ENCODE results near the gene USP36.

USP36 gene

GRCh38 chr17:78812855-78813254, 27.8 kb downstream of the USP36 start:
- POLR2A ChIA-PET = no interaction called here
- TF ChIP-seq CTCF (IDR thresholded peaks at IDR 0.05; ENCODE audit: control extremely low read depth, extremely low read depth, low read depth, missing control alignments) = no peak
- CTCF ChIA-PET = no interaction called here
- DNase-seq (ENCODE audit: extremely low spot score) = no peak

GRCh38 chr17:78808163-78808562, 32.5 kb downstream of the USP36 start:
- CTCF ChIA-PET = no interaction called here
- no peak for DNase-seq (ENCODE audit: extremely low spot score)
- no peak for TF ChIP-seq CTCF (IDR thresholded peaks at IDR 0.05; ENCODE audit: control extremely low read depth, extremely low read depth, low read depth, missing control alignments)
- POLR2A ChIA-PET = no interaction called here

GRCh38 chr17:78806451-78806850, 34.2 kb downstream of the USP36 start:
- CTCF ChIA-PET = interaction anchor here (0.7 to 1.0 kb wide), 3 partner anchors 7 to 56 kb away, joined by 3 read pairs; no protein-coding TSS in a partner anchor
- no peak for TF ChIP-seq CTCF (IDR thresholded peaks at IDR 0.05; ENCODE audit: control extremely low read depth, extremely low read depth, low read depth, missing control alignments)
- DNase-seq (ENCODE audit: extremely low spot score) = no peak
- POLR2A ChIA-PET = no interaction called here

GRCh38 chr17:78805301-78805700, 35.3 kb downstream of the USP36 start:
- no peak for TF ChIP-seq CTCF (IDR thresholded peaks at IDR 0.05; ENCODE audit: control extremely low read depth, extremely low read depth, low read depth, missing control alignments)
- no peak for DNase-seq (ENCODE audit: extremely low spot score)
- ChIA-PET CTCF (interaction anchor here (1.1 kb wide), 1 partner anchor 25 kb away, joined by 3 read pairs; no protein-coding TSS in a partner anchor), POLR2A (no interaction called here)

- no peak for TF ChIP-seq CTCF (IDR thresholded peaks at IDR 0.05; ENCODE audit: control extremely low read depth, extremely low read depth, low read depth, missing control alignments)
- POLR2A ChIA-PET = no interaction called here
- DNase-seq (ENCODE audit: extremely low spot score) = no peak
- CTCF ChIA-PET = interaction anchor here (1.1 kb wide), 1 partner anchor 25 kb away, joined by 3 read pairs; no protein-coding TSS in a partner anchor
Observed at GRCh38 chr17:78804777-78805176, 35.8 kb downstream of the USP36 start.

GRCh38 chr17:78803186-78803845, 37.3 kb downstream of the USP36 start:
- CTCF ChIA-PET = interaction anchor here (0.9 kb wide), 1 partner anchor 20 kb away, joined by 3 read pairs; no protein-coding TSS in a partner anchor
- TF ChIP-seq CTCF (IDR thresholded peaks at IDR 0.05; ENCODE audit: control extremely low read depth, extremely low read depth, low read depth, missing control alignments) = no peak
- DNase-seq (ENCODE audit: extremely low spot score) = no peak
- POLR2A ChIA-PET = no interaction called here

Data from GM10248 (cell line).